IMR-90 (cell line): ENCODE results near the gene EVA1C. TPM values are rescaled to one million over a fixed set of nuclear protein-coding genes. Genes with fewer than 3 reads are reported as not detected.

ENCODE experiments used
- ATAC-seq: fragments of 200-7000 bp; cut with Tn5 transposase; 2 replicates; pipeline ENCODE4 v1.9.1; 2020; ENCODE audit warnings: low read depth, mild to moderate bottlenecking, moderate library complexity
- BruUV-seq: library from RNA; stranded (reverse); fragments of 400-500 nt; replicated peaks from 2 replicates; lab custom pipeline; 2021; lab: Mats Ljungman, UMichigan
- CTCF ChIA-PET: fragments of 300-600 bp; formaldehyde crosslinking; extraction: SDS; loops from one replicate; lab custom pipeline; 2021; ENCODE audit warnings: antibody characterized with exemption; lab: Yijun Ruan, JAX
- POLR2A ChIA-PET: fragments of 300-600 bp; sonication (Branson Sonifier 250); formaldehyde crosslinking; loops from one replicate; lab custom pipeline; 2022; ENCODE audit warnings: antibody characterized with exemption; ENCODE audit not compliant: unreplicated experiment; lab: Charles Lee
- DNase-seq: peaks from one replicate; pipeline ENCODE4 v3.0.0; 2013
- H2AFZ ChIP-seq: replicated peaks from 2 replicates; pipeline ENCODE3; 2013; ENCODE audit warnings: low read length, mild to moderate bottlenecking; ENCODE audit not compliant: poor library complexity
- H2AK5ac ChIP-seq: 2 replicates; pipeline ENCODE4 v1.6.1; 2013; ENCODE audit warnings: low read depth, low read length, inconsistent platforms
- H2AK9ac ChIP-seq: replicated peaks from 2 replicates; pipeline ENCODE3; 2013; ENCODE audit warnings: mild to moderate bottlenecking, low read depth, low read length, moderate library complexity; ENCODE audit not compliant: poor library complexity
- H2BK120ac ChIP-seq: 2 replicates; pipeline ENCODE4 v1.6.1; 2013; ENCODE audit warnings: low read depth, low read length, inconsistent platforms
- H2BK15ac ChIP-seq: 3 replicates; pipeline ENCODE4 v1.6.1; 2013; ENCODE audit warnings: low read depth, low read length, inconsistent platforms
- H2BK20ac ChIP-seq: 2 replicates; pipeline ENCODE4 v1.6.1; 2013; ENCODE audit warnings: low read depth, mild to moderate bottlenecking, inconsistent platforms, low read length, moderate library complexity
- H2BK5ac ChIP-seq: 2 replicates; pipeline ENCODE4 v1.6.1; 2013; ENCODE audit warnings: mild to moderate bottlenecking, low read depth, low read length, inconsistent platforms; ENCODE audit not compliant: poor library complexity, severe bottlenecking
- H3K14ac ChIP-seq: replicated peaks from 2 replicates; pipeline ENCODE4 v1.6.1; 2013; ENCODE audit warnings: low read depth, low read length, inconsistent platforms
- H3K18ac ChIP-seq: 2 replicates; pipeline ENCODE4 v1.6.1; 2013; ENCODE audit warnings: low read depth, low read length, control low read depth
- H3K23ac ChIP-seq: 2 replicates; pipeline ENCODE4 v1.6.1; 2013; ENCODE audit warnings: low read depth, low read length, inconsistent platforms
- H3K27ac ChIP-seq: 2 replicates; pipeline ENCODE4 v1.5.1; 2013; ENCODE audit warnings: mild to moderate bottlenecking, control low read depth, low read length; ENCODE audit not compliant: insufficient read depth
- H3K27me3 ChIP-seq: 2 replicates; pipeline ENCODE4 v1.6.1; 2013; ENCODE audit warnings: low read length; ENCODE audit not compliant: control insufficient read depth, insufficient read depth
- H3K36me3 ChIP-seq: 2 replicates; pipeline ENCODE4 v1.6.1; 2013; ENCODE audit warnings: low read length, mixed read lengths; ENCODE audit not compliant: control insufficient read depth, insufficient read depth
- H3K4ac ChIP-seq: 2 replicates; pipeline ENCODE4 v1.6.1; 2013; ENCODE audit warnings: low read depth, low read length, inconsistent platforms
- H3K4me1 ChIP-seq: 2 replicates; pipeline ENCODE4 v1.6.1; 2013; ENCODE audit warnings: low read length, mixed read lengths; ENCODE audit not compliant: control insufficient read depth, insufficient read depth
- H3K4me2 ChIP-seq: 2 replicates; pipeline ENCODE4 v1.6.1; 2013; ENCODE audit warnings: low read depth, mild to moderate bottlenecking, control low read depth, low read length, moderate library complexity
- H3K4me3 ChIP-seq: 2 replicates; pipeline ENCODE4 v1.5.1; 2013; ENCODE audit warnings: low read depth, mild to moderate bottlenecking, control low read depth, low read length, moderate library complexity; ENCODE audit not compliant: insufficient read depth
- H3K56ac ChIP-seq: 2 replicates; pipeline ENCODE4 v1.6.1; 2013; ENCODE audit warnings: low read length, inconsistent platforms; ENCODE audit not compliant: insufficient read depth; ENCODE audit errors: extremely low read depth
- H3K79me1 ChIP-seq, 2 experiments: 2 replicates each; pipeline ENCODE4 v1.6.1; 2013; ENCODE audit warnings: low read length in 2 of 2, inconsistent platforms in 1 of 2, low read depth in 1 of 2
- H3K9ac ChIP-seq: 2 replicates; pipeline ENCODE4 v1.6.1; 2013; ENCODE audit warnings: low read depth, low read length, control low read depth
- H3K9me1 ChIP-seq: 2 replicates; pipeline ENCODE4 v1.6.1; 2013; ENCODE audit warnings: low read length, inconsistent platforms; ENCODE audit not compliant: insufficient read depth
- H3K9me3 ChIP-seq: 2 replicates; pipeline ENCODE4 v1.6.1; 2013; ENCODE audit warnings: low read length; ENCODE audit not compliant: control insufficient read depth, insufficient read depth
- H4K20me1 ChIP-seq: 2 replicates; pipeline ENCODE4 v1.6.1; 2013; ENCODE audit warnings: low read length, inconsistent platforms; ENCODE audit not compliant: insufficient read depth
- H4K5ac ChIP-seq: 2 replicates; pipeline ENCODE4 v1.6.1; 2013; ENCODE audit warnings: mild to moderate bottlenecking, low read depth, low read length, control low read depth
- H4K8ac ChIP-seq, 2 experiments: 2 replicates each; pipeline ENCODE4 v1.6.1; 2013; ENCODE audit warnings: low read depth in 2 of 2, low read length in 2 of 2, control low read depth in 1 of 2, inconsistent platforms in 1 of 2
- H4K91ac ChIP-seq: 2 replicates; pipeline ENCODE4 v1.6.1; 2013; ENCODE audit warnings: low read depth, low read length, inconsistent platforms; ENCODE audit not compliant: insufficient read depth
- BHLHE40 ChIP-seq: fragments of 150-350 bp; IDR thresholded peaks from 2 replicates; pipeline ENCODE4 v1.6.1; 2016; ENCODE audit warnings: mild to moderate bottlenecking, low read depth, low read length
- CEBPB ChIP-seq: IDR thresholded peaks from 2 replicates; pipeline ENCODE4 v1.6.1; 2012; ENCODE audit warnings: low read depth, low read length, improper control_type of control experiment
- CHD1 ChIP-seq: IDR thresholded peaks from 2 replicates; pipeline ENCODE4 v1.6.1; 2012; ENCODE audit warnings: low read depth, low read length, improper control_type of control experiment
- CTCF ChIP-seq: conservative IDR thresholded peaks from 2 replicates; pipeline ENCODE4 v1.5.1; 2012; ENCODE audit warnings: mild to moderate bottlenecking, low read depth, low read length, improper control_type of control experiment
- FOS ChIP-seq: fragments of 150-350 bp; IDR thresholded peaks from 2 replicates; pipeline ENCODE4 v1.6.1; 2016; ENCODE audit warnings: low read depth, low read length
- MAZ ChIP-seq: IDR thresholded peaks from 2 replicates; pipeline ENCODE4 v1.6.1; 2012; ENCODE audit warnings: low read depth, mild to moderate bottlenecking, low read length, improper control_type of control experiment, moderate library complexity, borderline replicate concordance
- MXI1 ChIP-seq: IDR thresholded peaks from 2 replicates; pipeline ENCODE4 v1.6.1; 2012; ENCODE audit warnings: low read depth, mild to moderate bottlenecking, low read length, moderate library complexity, borderline replicate concordance
- NFE2L2 ChIP-seq: fragments of 150-350 bp; IDR thresholded peaks from 2 replicates; pipeline ENCODE4 v1.6.1; 2016; ENCODE audit warnings: low read depth, mild to moderate bottlenecking, low read length
- POLR2A ChIP-seq: IDR thresholded peaks from 2 replicates; pipeline ENCODE4 v1.6.1; 2012; ENCODE audit warnings: mild to moderate bottlenecking, low read depth, low read length
- RAD21 ChIP-seq: IDR thresholded peaks from 2 replicates; pipeline ENCODE4 v1.6.1; 2012; ENCODE audit warnings: low read length, improper control_type of control experiment
- RCOR1 ChIP-seq: IDR thresholded peaks from 2 replicates; pipeline ENCODE4 v1.6.1; 2012; ENCODE audit warnings: mild to moderate bottlenecking, low read length, improper control_type of control experiment; ENCODE audit not compliant: insufficient replicate concordance
- USF2 ChIP-seq: fragments of 150-350 bp; IDR thresholded peaks from 2 replicates; pipeline ENCODE4 v1.6.1; 2017; ENCODE audit warnings: mild to moderate bottlenecking, antibody characterized with exemption, low read length, low read depth
- WGBS, 2 experiments: methylation state at CpG; one replicate each; pipeline versions ENCODE4 v1.1.5 to v1.1.7; 2013; ENCODE audit warnings: missing lambda C conversion rate in 2 of 2; ENCODE audit not compliant: insufficient read length in 1 of 2; ENCODE audit errors: extremely low coverage in 2 of 2; 5-methylcytosine and 5-hydroxymethylcytosine counted together
- dilution Hi-C: fragments of 300-500 bp; cut with HindIII; formaldehyde crosslinking; loops from one replicate; pipeline ENCODE4 v1.14.3; 2018; ENCODE audit warnings: low sequenced_read_pairs; ENCODE audit not compliant: unreplicated experiment
- in situ Hi-C: fragments of 300-500 bp; cut with MboI; formaldehyde crosslinking; loops from 3 replicates; pipeline ENCODE4 v1.14.3; 2019; ENCODE audit warnings: low sequenced_read_pairs, inconsistent platforms, mixed read lengths
- intact Hi-C: fragments of 100-400 bp; cut with micrococcal nuclease; formaldehyde crosslinking; loops from 2 replicates; pipeline ENCODE4 v1.10.0; 2022
- polyA plus RNA-seq, 3 experiments: library from polyadenylated mRNA; depleted of rRNA; stranded (reverse); fragments of >200 nt; gene quantifications; 2 replicates each; pipeline ENCODE4 v1.2.3, GENCODE V29; 2012; ENCODE audit warnings: low replicate concordance in 1 of 3
- total RNA-seq: library from RNA; depleted of rRNA; stranded (reverse); fragments of >200 nt; gene quantifications from 2 replicates; pipeline ENCODE4 v1.2.3, GENCODE V29; 2012

The EVA1C gene
- total and polyA plus RNA-seq, 2 of the 4 experiments (the other 2 are of a cell fraction): 0.72 to 1.1 TPM

DNA sequence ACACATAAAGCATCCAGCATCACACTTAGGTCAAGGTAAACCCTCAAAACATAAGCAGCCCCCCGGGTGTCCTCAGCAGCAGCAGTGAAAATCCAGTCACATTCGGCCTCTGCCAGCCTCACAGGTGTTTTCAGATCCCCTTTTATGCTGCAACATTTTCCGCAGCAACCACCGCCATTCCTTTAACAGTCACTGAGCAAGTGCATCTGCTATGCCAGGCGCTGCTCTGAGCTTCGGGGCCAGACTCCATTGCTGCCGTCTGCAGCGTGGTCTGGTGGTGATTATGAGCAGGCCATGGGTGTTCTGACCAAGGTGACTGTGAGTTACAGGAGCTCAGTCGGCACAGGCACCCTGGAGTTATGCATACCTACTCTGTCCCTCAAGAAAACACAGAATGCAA is 24.2 kb upstream of the EVA1C start:
- 93% methylated on average over 5 of the region's 9 CpGs; no CpG with 5 or more reads in 1 of the 2 experiments for WGBS, 2 experiments
- Histone ChIP-seq H3K4me2 (no peak overlapping the region), H3K27me3 (no peaks in the 10 kb centered on the region), H2BK5ac (no peak overlapping the region), H2BK120ac (no peak overlapping the region), H3K9ac (no peak overlapping the region), H3K9me1 (peaks cover 11% of the 10 kb centered on the region), H3K79me1 (peaks cover 26 to 79% of the 10 kb centered on the region in 2 experiments; a peak in 3 of 4 replicates), H3K23ac (no peak overlapping the region), H3K4me1 (peaks cover 9% of the 10 kb centered on the region), H3K18ac (no peak overlapping the region), H4K91ac (no peak overlapping the region), H3K36me3 (peaks cover 15% of the 10 kb centered on the region), H3K4ac (no peak overlapping the region), H4K8ac (no peak overlapping the region), H3K9me3 (no peaks in the 10 kb centered on the region), H2BK20ac (no peak overlapping the region), H3K56ac (no peak overlapping the region), H3K14ac (no peak overlapping the region), H2BK15ac (no peak overlapping the region), H4K20me1 (peaks cover 51% of the 10 kb centered on the region), H2AFZ (no peak overlapping the region), H2AK9ac (no peak overlapping the region), H3K4me3 (no peak overlapping the region), H3K27ac (no peak overlapping the region), H4K5ac (no peak overlapping the region), H2AK5ac (no peak overlapping the region)
- ATAC-seq: no peak
- TF ChIP-seq RAD21: no peak
- TF ChIP-seq POLR2A: no peak
- TF ChIP-seq MXI1: no peak
- TF ChIP-seq CEBPB: no peak
- TF ChIP-seq USF2: no peak
- TF ChIP-seq RCOR1: no peak
- no peak for TF ChIP-seq MAZ
- TF ChIP-seq CHD1: no peak
- TF ChIP-seq CTCF: no peak
- no peak for TF ChIP-seq BHLHE40
- TF ChIP-seq FOS: no peak
- no peak for TF ChIP-seq NFE2L2
- ChIA-PET CTCF (no interaction called here), POLR2A (no interaction called here)
- DNase-seq: no peak
- BruUV-seq: no TSS peak
- intact Hi-C loops (no loop called here), dilution Hi-C loops (no loop called here), in situ Hi-C loops (loop anchor here (25.0 kb wide), 1 partner anchor 349 kb away; the partner anchor contains the start of gene SYNJ1)
